ENCODE results near the gene TBC1D2B. TPM values are rescaled to one million over a fixed set of nuclear protein-coding genes. Genes with fewer than 3 reads are reported as not detected.
A peak's percentile ranks its signal among the peaks of the same experiment; 100 is the strongest.

Gene TBC1D2B
- total RNA-seq, 1 donor from 2014 or later = 69.8 TPM

- ATAC-seq = peak in 1 of 2 donors; percentile 28
- H3K27ac ChIP-seq = peak overlapping the region; percentile 44
- H3K4me1 ChIP-seq = peaks cover 98% of the 10 kb centered on the region
- no peak overlapping the region for H3K4me3 ChIP-seq
- intact Hi-C loops (cut with DNase I) = no loop called here
- no peak for TF ChIP-seq CTCF (IDR thresholded peaks at IDR 0.05)
- no peaks in the 10 kb centered on the region for H3K9me3 ChIP-seq
- H3K27me3 ChIP-seq (ENCODE audit: low read depth) = no peaks in the 10 kb centered on the region
- no peak for DNase-seq
- no peaks in the 10 kb centered on the region for H3K36me3 ChIP-seq
These were observed 18.2 kb downstream of the TBC1D2B start for GRCh38 chr15:78059110-78059839.

GRCh38 chr15:78058401-78058935, 19.0 kb downstream of the TBC1D2B start:
- Histone ChIP-seq H3K9me3 (no peaks in the 10 kb centered on the region), H3K36me3 (peaks cover 4% of the 10 kb centered on the region), H3K27ac (peak overlapping the region; percentile 44), H3K27me3 (ENCODE audit: low read depth) (no peaks in the 10 kb centered on the region), H3K4me3 (no peak overlapping the region), H3K4me1 (peaks cover 98% of the 10 kb centered on the region)
- no peak for TF ChIP-seq CTCF (IDR thresholded peaks at IDR 0.05)
- no peak for ATAC-seq
- intact Hi-C loops (cut with DNase I) = no loop called here
- no peak for DNase-seq

DNA sequence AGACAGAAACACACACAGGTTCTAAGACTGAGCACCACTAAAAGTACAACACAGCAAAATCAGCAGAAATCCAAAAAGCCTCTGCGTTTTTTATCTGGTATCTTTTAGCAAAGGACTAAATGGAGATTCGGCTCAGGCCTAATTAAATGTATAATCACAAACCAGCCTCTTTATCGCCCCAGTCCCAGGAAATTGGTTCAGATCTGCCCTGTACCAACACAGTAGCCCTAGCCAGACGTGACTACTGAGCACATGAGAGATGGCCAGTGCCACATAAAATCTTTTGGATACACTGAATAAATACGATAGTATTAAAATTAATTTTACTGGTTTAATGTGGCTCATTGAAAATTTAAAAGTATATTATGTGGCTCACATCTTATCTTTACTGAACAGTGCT, 19.7 kb downstream of the TBC1D2B start:
- Histone ChIP-seq H3K27me3 (ENCODE audit: low read depth) (no peaks in the 10 kb centered on the region), H3K9me3 (no peaks in the 10 kb centered on the region), H3K36me3 (peaks cover 11% of the 10 kb centered on the region), H3K4me1 (peaks cover 95% of the 10 kb centered on the region), H3K4me3 (no peak overlapping the region), H3K27ac (peak overlapping the region; percentile 44)
- DNase-seq (no peak), ATAC-seq (no peak)
- intact Hi-C loops (cut with DNase I) = no loop called here
- no peak for TF ChIP-seq CTCF (IDR thresholded peaks at IDR 0.05)

- no peak for TF ChIP-seq CTCF (IDR thresholded peaks at IDR 0.05)
- peak; percentile 35 to 72 for ATAC-seq
- H3K4me1 ChIP-seq = peaks cover 95% of the 10 kb centered on the region
- no peak overlapping the region for H3K4me3 ChIP-seq
- peak overlapping the region; percentile 58 for H3K27ac ChIP-seq
- intact Hi-C loops (cut with DNase I) = no loop called here
- H3K27me3 ChIP-seq (ENCODE audit: low read depth) = no peaks in the 10 kb centered on the region
- no peak for DNase-seq
- no peaks in the 10 kb centered on the region for H3K9me3 ChIP-seq
- peaks cover 19% of the 10 kb centered on the region for H3K36me3 ChIP-seq
These were observed 20.7 kb downstream of the TBC1D2B start for GRCh38 chr15:78056714-78057269.

- intact Hi-C loops (cut with DNase I) = no loop called here
- ATAC-seq (peak; percentile 50 to 68), DNase-seq (no peak)
- Histone ChIP-seq H3K36me3 (peaks cover 19% of the 10 kb centered on the region), H3K27ac (peak overlapping the region; percentile 58), H3K27me3 (ENCODE audit: low read depth) (no peaks in the 10 kb centered on the region), H3K4me1 (peaks cover 95% of the 10 kb centered on the region), H3K4me3 (no peak overlapping the region), H3K9me3 (no peaks in the 10 kb centered on the region)
- TF ChIP-seq CTCF (IDR thresholded peaks at IDR 0.05) = no peak
These were observed 21.4 kb downstream of the TBC1D2B start for GRCh38 chr15:78055919-78056713.
